K562 (cell line): ENCODE results near the gene PCAT6. TPM values are rescaled to one million over a fixed set of nuclear protein-coding genes. Genes with fewer than 3 reads are reported as not detected.
A peak's percentile ranks its signal among the peaks of the same experiment; 100 is the strongest.

Source experiments
- ATF2 ChIP-seq: sonication (generic); formaldehyde crosslinking; IDR thresholded peaks from 2 replicates; pipeline ENCODE4 v1.8.1; 2022; ENCODE audit warnings: missing genetic modification reagents
- CREBBP ChIP-seq: IDR thresholded peaks from one replicate; pipeline ENCODE4 v1.6.1; 2012; ENCODE audit warnings: low read depth, mild to moderate bottlenecking, control low read depth, inconsistent platforms, low read length
- NCOA2 ChIP-seq, 2 experiments: fragments of 450-650 bp; IDR thresholded peaks; 2 replicates each; pipeline ENCODE4 v1.6.1; 2018; ENCODE audit warnings: mild to moderate bottlenecking in 2 of 2, moderate library complexity in 1 of 2; ENCODE audit not compliant: partially characterized antibody in 2 of 2
- ZNF586 ChIP-seq: fragments of 450-650 bp; formaldehyde crosslinking; conservative IDR thresholded peaks from 2 replicates; pipeline ENCODE4 v1.4.0; 2020; ENCODE audit warnings: mild to moderate bottlenecking, moderate library complexity
- ZNF830 ChIP-seq: fragments of 250-450 bp; sonication (Bioruptor Pico); IDR thresholded peaks from 2 replicates; pipeline ENCODE4 v1.5.0; 2021; ENCODE audit warnings: mild to moderate bottlenecking
- ZSCAN29 ChIP-seq: fragments of 450-650 bp; IDR thresholded peaks from 2 replicates; pipeline ENCODE4 v1.6.1; 2017
- polyA plus RNA-seq, 8 experiments: library from polyadenylated mRNA; depleted of rRNA in 4 of 8; stranded (reverse) in 5 of 8; unstranded in 3 of 8; fragments of >200 nt; fragmentation: Nextera tagmentation in 2 of 8; fragmentation: Illumina TruSeq in 1 of 8; extraction: Ambion mirVana in 2 of 8; extraction: Trizol in 1 of 8; gene quantifications; 2 replicates each; pipeline versions ENCODE4 v1.2.1 to v1.2.3, GENCODE V29; 2011 to 2014; ENCODE audit warnings: inconsistent platforms in 1 of 8, missing spikeins in 1 of 8
- total RNA-seq, 7 experiments: library from RNA; depleted of rRNA in 6 of 7; stranded (reverse); fragments of >200 nt in 6 of 7; fragmentation: Illumina TruSeq in 2 of 7; extraction: Trizol in 2 of 7; gene quantifications; 2 replicates each; pipeline versions ENCODE4 v1.2.1 to v1.2.3, GENCODE V29; 2011 to 2021; ENCODE audit warnings: low replicate concordance in 1 of 7
- TF ChIP-seq, protein P1 (sequence below), 2 experiments: fragments of 450-650 bp in 1 of 2; sonication (generic) in 1 of 2; formaldehyde crosslinking; conservative IDR thresholded peaks; 2 replicates each; pipeline versions ENCODE4 v1.4.0 to v1.8.1; 2020 to 2022; ENCODE audit warnings: mild to moderate bottlenecking in 1 of 2, missing genetic modification reagents in 1 of 2
- TF ChIP-seq, protein P2 (sequence below): sonication (generic); formaldehyde crosslinking; IDR thresholded peaks from 2 replicates; pipeline ENCODE4 v1.8.1; 2023; ENCODE audit warnings: mild to moderate bottlenecking, missing genetic modification reagents
- TF ChIP-seq, protein P3 (sequence below): fragments of 450-650 bp; IDR thresholded peaks from 2 replicates; pipeline ENCODE4 v1.7.0; 2016; ENCODE audit warnings: borderline replicate concordance
- TF ChIP-seq, protein P4 (sequence below): sonication (generic); formaldehyde crosslinking; IDR thresholded peaks from 2 replicates; pipeline ENCODE4 v1.8.1; 2023; ENCODE audit warnings: mild to moderate bottlenecking, missing genetic modification reagents, moderate library complexity
- TF ChIP-seq, protein P5 (sequence below): sonication (generic); formaldehyde crosslinking; IDR thresholded peaks from 2 replicates; pipeline ENCODE4 v1.8.0; 2022; ENCODE audit warnings: missing genetic modification reagents, mild to moderate bottlenecking, borderline replicate concordance
- TF ChIP-seq, protein P6 (sequence below): fragments of 450-650 bp; IDR thresholded peaks from 2 replicates; pipeline ENCODE4 v1.6.1; 2016; ENCODE audit warnings: mild to moderate bottlenecking

The PCAT6 gene
- total and polyA plus RNA-seq, 9 of the 15 experiments (the other 6 are each of a cell fraction or from before 2014, with no cell fraction given) = 0.25 to 2.4 (median 0.54) TPM; not detected in 1

DNA sequence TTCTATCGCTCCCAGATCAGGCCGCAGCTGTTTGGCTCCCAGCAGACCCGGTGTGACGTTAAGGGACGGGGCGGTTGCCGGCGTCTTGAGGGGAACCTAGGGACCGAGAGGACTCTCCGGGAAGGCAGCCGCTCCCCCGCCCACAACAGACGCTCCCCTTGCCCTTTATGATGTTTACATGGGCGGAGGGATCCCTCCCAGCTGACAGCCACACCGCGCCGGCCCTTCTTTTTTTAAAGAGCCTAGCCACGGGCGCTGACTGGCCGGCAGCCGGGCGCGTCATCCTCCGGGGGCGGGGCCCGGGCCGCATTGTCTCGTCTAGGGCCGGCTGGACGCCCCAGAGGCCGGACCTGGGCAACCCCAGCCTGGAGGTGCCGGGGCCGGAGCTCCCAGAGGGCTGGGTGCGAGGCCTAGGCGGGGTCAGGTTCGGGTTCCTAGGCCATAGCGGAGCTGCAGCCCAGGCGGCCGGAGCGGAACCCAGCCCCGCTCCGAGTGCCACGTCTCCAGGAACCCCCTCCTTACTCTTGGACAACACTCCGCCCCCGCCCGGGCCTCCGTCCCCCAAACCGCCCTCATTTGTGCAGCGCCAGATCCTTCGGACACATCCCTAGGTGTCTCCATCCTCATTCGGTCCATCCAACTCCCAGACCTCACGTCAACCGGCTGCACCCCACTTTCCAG lies at the start of gene PCAT6 (continued):
- TF ChIP-seq, protein P1, sequence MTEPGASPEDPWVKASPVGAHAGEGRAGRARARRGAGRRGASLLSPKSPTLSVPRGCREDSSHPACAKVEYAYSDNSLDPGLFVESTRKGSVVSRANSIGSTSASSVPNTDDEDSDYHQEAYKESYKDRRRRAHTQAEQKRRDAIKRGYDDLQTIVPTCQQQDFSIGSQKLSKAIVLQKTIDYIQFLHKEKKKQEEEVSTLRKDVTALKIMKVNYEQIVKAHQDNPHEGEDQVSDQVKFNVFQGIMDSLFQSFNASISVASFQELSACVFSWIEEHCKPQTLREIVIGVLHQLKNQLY (CRISPR knock-in tag; conservative IDR thresholded peaks at IDR 0.05) = no peak
- TF ChIP-seq, protein P2, sequence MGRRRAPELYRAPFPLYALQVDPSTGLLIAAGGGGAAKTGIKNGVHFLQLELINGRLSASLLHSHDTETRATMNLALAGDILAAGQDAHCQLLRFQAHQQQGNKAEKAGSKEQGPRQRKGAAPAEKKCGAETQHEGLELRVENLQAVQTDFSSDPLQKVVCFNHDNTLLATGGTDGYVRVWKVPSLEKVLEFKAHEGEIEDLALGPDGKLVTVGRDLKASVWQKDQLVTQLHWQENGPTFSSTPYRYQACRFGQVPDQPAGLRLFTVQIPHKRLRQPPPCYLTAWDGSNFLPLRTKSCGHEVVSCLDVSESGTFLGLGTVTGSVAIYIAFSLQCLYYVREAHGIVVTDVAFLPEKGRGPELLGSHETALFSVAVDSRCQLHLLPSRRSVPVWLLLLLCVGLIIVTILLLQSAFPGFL (CRISPR knock-in tag) = peak; percentile 91; the same call in 1 of the 2 replicates
- TF ChIP-seq NCOA2 (IDR thresholded peaks at IDR 0.05; ENCODE audit: partially characterized antibody in 2 of 2) (no peak), ZNF830 (CRISPR knock-in tag) (peak; percentile 69; the same call in 1 of the 2 replicates), ZSCAN29 (no peak), CREBBP (no peak), ZNF586 (no peak), ATF2 (no peak)
- TF ChIP-seq, protein P3, sequence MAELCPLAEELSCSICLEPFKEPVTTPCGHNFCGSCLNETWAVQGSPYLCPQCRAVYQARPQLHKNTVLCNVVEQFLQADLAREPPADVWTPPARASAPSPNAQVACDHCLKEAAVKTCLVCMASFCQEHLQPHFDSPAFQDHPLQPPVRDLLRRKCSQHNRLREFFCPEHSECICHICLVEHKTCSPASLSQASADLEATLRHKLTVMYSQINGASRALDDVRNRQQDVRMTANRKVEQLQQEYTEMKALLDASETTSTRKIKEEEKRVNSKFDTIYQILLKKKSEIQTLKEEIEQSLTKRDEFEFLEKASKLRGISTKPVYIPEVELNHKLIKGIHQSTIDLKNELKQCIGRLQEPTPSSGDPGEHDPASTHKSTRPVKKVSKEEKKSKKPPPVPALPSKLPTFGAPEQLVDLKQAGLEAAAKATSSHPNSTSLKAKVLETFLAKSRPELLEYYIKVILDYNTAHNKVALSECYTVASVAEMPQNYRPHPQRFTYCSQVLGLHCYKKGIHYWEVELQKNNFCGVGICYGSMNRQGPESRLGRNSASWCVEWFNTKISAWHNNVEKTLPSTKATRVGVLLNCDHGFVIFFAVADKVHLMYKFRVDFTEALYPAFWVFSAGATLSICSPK = no peak
- TF ChIP-seq, protein P4, sequence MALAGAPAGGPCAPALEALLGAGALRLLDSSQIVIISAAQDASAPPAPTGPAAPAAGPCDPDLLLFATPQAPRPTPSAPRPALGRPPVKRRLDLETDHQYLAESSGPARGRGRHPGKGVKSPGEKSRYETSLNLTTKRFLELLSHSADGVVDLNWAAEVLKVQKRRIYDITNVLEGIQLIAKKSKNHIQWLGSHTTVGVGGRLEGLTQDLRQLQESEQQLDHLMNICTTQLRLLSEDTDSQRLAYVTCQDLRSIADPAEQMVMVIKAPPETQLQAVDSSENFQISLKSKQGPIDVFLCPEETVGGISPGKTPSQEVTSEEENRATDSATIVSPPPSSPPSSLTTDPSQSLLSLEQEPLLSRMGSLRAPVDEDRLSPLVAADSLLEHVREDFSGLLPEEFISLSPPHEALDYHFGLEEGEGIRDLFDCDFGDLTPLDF (CRISPR knock-in tag) = 0 out of 2 replicates have a peak, but pooled peaks have one; percentile 53
- TF ChIP-seq, protein P5, sequence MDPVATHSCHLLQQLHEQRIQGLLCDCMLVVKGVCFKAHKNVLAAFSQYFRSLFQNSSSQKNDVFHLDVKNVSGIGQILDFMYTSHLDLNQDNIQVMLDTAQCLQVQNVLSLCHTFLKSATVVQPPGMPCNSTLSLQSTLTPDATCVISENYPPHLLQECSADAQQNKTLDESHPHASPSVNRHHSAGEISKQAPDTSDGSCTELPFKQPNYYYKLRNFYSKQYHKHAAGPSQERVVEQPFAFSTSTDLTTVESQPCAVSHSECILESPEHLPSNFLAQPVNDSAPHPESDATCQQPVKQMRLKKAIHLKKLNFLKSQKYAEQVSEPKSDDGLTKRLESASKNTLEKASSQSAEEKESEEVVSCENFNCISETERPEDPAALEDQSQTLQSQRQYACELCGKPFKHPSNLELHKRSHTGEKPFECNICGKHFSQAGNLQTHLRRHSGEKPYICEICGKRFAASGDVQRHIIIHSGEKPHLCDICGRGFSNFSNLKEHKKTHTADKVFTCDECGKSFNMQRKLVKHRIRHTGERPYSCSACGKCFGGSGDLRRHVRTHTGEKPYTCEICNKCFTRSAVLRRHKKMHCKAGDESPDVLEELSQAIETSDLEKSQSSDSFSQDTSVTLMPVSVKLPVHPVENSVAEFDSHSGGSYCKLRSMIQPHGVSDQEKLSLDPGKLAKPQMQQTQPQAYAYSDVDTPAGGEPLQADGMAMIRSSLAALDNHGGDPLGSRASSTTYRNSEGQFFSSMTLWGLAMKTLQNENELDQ (CRISPR knock-in tag) = no peak
- TF ChIP-seq, protein P6, sequence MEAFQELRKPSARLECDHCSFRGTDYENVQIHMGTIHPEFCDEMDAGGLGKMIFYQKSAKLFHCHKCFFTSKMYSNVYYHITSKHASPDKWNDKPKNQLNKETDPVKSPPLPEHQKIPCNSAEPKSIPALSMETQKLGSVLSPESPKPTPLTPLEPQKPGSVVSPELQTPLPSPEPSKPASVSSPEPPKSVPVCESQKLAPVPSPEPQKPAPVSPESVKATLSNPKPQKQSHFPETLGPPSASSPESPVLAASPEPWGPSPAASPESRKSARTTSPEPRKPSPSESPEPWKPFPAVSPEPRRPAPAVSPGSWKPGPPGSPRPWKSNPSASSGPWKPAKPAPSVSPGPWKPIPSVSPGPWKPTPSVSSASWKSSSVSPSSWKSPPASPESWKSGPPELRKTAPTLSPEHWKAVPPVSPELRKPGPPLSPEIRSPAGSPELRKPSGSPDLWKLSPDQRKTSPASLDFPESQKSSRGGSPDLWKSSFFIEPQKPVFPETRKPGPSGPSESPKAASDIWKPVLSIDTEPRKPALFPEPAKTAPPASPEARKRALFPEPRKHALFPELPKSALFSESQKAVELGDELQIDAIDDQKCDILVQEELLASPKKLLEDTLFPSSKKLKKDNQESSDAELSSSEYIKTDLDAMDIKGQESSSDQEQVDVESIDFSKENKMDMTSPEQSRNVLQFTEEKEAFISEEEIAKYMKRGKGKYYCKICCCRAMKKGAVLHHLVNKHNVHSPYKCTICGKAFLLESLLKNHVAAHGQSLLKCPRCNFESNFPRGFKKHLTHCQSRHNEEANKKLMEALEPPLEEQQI = no peak
